NCI-H1930 (cell line): Measurements from ENCODE around the gene ELN.

Experiments
- DNase-seq, 2 experiments: peaks; one replicate each; lab custom pipeline; 2025; lab: John Stamatoyannopoulos, UW

Gene ELN

GRCh38 chr7:74095135-74095534 lies 67.2 kb downstream of the ELN start:
- no peak for DNase-seq

GRCh38 chr7:74097937-74098614 lies 70.1 kb downstream of the ELN start:
- DNase-seq: no peak

GRCh38 chr7:74099031-74099430 lies 71.1 kb downstream of the ELN start:
- no peak for DNase-seq

- DNase-seq: no peak
Measured at GRCh38 chr7:74101061-74101681, 73.2 kb downstream of the ELN start.

- no peak for DNase-seq
Measured at GRCh38 chr7:74103219-74103772, 75.3 kb downstream of the ELN start.

GRCh38 chr7:74104702-74105101 lies 76.7 kb downstream of the ELN start:
- DNase-seq: no peak

GRCh38 chr7:74105992-74106391 lies 78.0 kb downstream of the ELN start:
- DNase-seq: no peak

GRCh38 chr7:74106846-74107245 lies 78.9 kb downstream of the ELN start:
- no peak for DNase-seq

GRCh38 chr7:74115326-74115725 lies 87.4 kb downstream of the ELN start:
- DNase-seq: no peak

GRCh38 chr7:74116356-74116755 lies 88.4 kb downstream of the ELN start:
- DNase-seq: no peak
